ENCODE data around the gene TMEM18. TPM values are rescaled to one million over a fixed set of nuclear protein-coding genes. Genes with fewer than 3 reads are reported as not detected.

The TMEM18 gene
- total and polyA plus RNA-seq, 2 of the 4 experiments (the other 2 are of a cell fraction): 15.2 to 30.2 TPM

- dilution Hi-C loops (cut with HindIII; ENCODE audit: low sequenced_read_pairs, unreplicated experiment) (no loop called here), intact Hi-C loops (cut with micrococcal nuclease) (loop anchor here (10.0 kb wide), 1 partner anchor 358 kb away; no protein-coding TSS in a partner anchor)
Measured at GRCh38 chr2:696999-697627, 19.9 kb upstream of the TMEM18 start.

More at GRCh38 chr2:696999-697627, 19.9 kb upstream of the TMEM18 start:
- Histone ChIP-seq H3K79me1 (ENCODE audit: low read depth in 1 of 2, low read length in 2 of 2) (no peaks in the 10 kb centered on the region), H4K8ac (ENCODE audit: low read depth in 2 of 2, low read length in 2 of 2) (no peak overlapping the region), H3K9me1 (ENCODE audit: insufficient read depth, low read length) (no peaks in the 10 kb centered on the region), H2AK5ac (ENCODE audit: low read depth, low read length) (no peak overlapping the region), H3K4me1 (ENCODE audit: control insufficient read depth, insufficient read depth, low read length) (peaks cover 5% of the 10 kb centered on the region), H3K14ac (replicated peaks; ENCODE audit: low read depth, low read length) (no peak overlapping the region), H2AK9ac (replicated peaks; ENCODE audit: low read depth, low read length, poor library complexity) (no peak overlapping the region), H2AFZ (replicated peaks; ENCODE audit: low read length, poor library complexity) (no peak overlapping the region), H3K27ac (ENCODE audit: insufficient read depth, low read length) (no peak overlapping the region), H3K4me3 (ENCODE audit: insufficient read depth, low read depth, low read length) (no peak overlapping the region), H4K20me1 (ENCODE audit: insufficient read depth, low read length) (no peaks in the 10 kb centered on the region), H4K91ac (ENCODE audit: insufficient read depth, low read depth, low read length) (no peak overlapping the region), H2BK5ac (ENCODE audit: low read depth, low read length, poor library complexity, severe bottlenecking) (no peak overlapping the region), H2BK15ac (ENCODE audit: low read depth, low read length) (no peak overlapping the region), H4K5ac (ENCODE audit: low read depth, low read length) (no peak overlapping the region), H3K4me2 (ENCODE audit: low read depth, low read length) (no peak overlapping the region), H3K9me3 (ENCODE audit: control insufficient read depth, insufficient read depth, low read length) (no peaks in the 10 kb centered on the region), H3K9ac (ENCODE audit: low read depth, low read length) (no peak overlapping the region), H3K18ac (ENCODE audit: low read depth, low read length) (no peak overlapping the region), H3K23ac (ENCODE audit: low read depth, low read length) (no peak overlapping the region), H3K27me3 (ENCODE audit: control insufficient read depth, insufficient read depth, low read length) (no peaks in the 10 kb centered on the region), H2BK120ac (ENCODE audit: low read depth, low read length) (no peak overlapping the region), H3K56ac (ENCODE audit: extremely low read depth, insufficient read depth, low read length) (no peak overlapping the region), H2BK20ac (ENCODE audit: low read depth, low read length) (no peak overlapping the region), H3K4ac (ENCODE audit: low read depth, low read length) (no peak overlapping the region), H3K36me3 (ENCODE audit: control insufficient read depth, insufficient read depth, low read length) (no peaks in the 10 kb centered on the region)
- CTCF ChIA-PET: no interaction called here
- DNase-seq (no peak), ATAC-seq (ENCODE audit: low read depth) (no peak)
- WGBS, 2 experiments (ENCODE audit: extremely low coverage in 2 of 2, insufficient read length in 1 of 2): no CpG with 5 or more reads among the region's 11 CpGs
- TF ChIP-seq SMC3 (IDR thresholded peaks at IDR 0.05; ENCODE audit: low read depth, low read length) (no peak), MXI1 (IDR thresholded peaks at IDR 0.05; ENCODE audit: borderline replicate concordance, low read depth, low read length) (no peak), NFE2L2 (IDR thresholded peaks at IDR 0.05; ENCODE audit: low read depth, low read length) (peak; percentile 9; the same call in 1 of the 2 replicates), MAZ (IDR thresholded peaks at IDR 0.05; ENCODE audit: borderline replicate concordance, low read depth, low read length) (no peak), CEBPB (IDR thresholded peaks at IDR 0.05; ENCODE audit: low read depth, low read length) (no peak)
- in situ Hi-C loops (cut with MboI; ENCODE audit: low sequenced_read_pairs): no loop called here
- POLR2A ChIA-PET (ENCODE audit: unreplicated experiment): no interaction called here
- no TSS peak for BruUV-seq (replicated peaks)

All from IMR-90 (cell line).